Inferior parietal cortex (tissue), 1 donor: ENCODE results near the gene ZNF74.
"Not testable (repeated sequence)": the region's sequence is repeated elsewhere in the genome, so short reads cannot be mapped to it uniquely, and the experiment has no call there.

Experiments
- DNase-seq: peaks from one replicate; pipeline ENCODE4 v3.0.0-alpha.2; 2016; ENCODE audit errors: extremely low spot score

The ZNF74 gene

GRCh38 chr22:20446383-20446970 is 52.5 kb downstream of the ZNF74 start:
- no peak for DNase-seq

- no peak for DNase-seq
Measured at GRCh38 chr22:20448630-20449029, 54.7 kb downstream of the ZNF74 start.

DNA sequence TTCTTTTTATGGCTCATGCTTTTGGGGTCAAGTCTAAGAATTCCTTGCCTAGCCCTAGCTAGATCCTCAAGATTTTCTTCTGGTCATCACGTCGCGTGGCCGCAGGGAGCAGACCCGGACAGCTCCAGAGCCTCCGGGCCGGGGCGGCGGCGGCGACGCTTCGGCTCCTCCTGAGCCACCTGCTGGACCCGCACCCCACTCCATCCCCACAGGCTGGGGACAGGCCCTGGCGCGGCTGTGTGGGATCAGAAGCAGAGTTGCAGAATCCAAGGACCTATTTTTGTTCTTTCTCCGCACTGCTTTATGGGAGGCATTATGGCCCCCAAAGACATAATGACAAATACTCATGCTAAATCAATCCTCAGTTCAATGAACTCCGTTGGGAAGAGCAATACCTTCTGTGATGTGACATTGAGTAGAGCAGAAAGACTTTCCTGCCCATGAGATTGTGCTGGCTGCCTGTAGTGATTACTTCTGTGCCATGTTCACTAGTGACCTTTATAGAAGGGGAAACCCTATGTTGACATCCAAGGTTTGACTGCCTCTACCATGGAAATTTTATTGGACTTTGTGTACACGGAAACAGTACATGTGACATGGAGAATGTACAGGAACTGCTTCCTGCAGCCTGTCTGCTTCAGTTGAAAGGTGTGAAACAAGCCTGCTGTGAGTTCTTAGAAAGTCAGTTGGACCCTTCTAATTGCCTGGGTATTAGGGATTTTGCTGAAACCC is 56.0 kb downstream of the ZNF74 start:
- no peak for DNase-seq

GRCh38 chr22:20450551-20450906 is 56.6 kb downstream of the ZNF74 start:
- no peak for DNase-seq

GRCh38 chr22:20451129-20451778 is 57.3 kb downstream of the ZNF74 start:
- DNase-seq = not testable (repeated sequence)

- no peak for DNase-seq
Measured at GRCh38 chr22:20451920-20452319, 58.0 kb downstream of the ZNF74 start.

DNA sequence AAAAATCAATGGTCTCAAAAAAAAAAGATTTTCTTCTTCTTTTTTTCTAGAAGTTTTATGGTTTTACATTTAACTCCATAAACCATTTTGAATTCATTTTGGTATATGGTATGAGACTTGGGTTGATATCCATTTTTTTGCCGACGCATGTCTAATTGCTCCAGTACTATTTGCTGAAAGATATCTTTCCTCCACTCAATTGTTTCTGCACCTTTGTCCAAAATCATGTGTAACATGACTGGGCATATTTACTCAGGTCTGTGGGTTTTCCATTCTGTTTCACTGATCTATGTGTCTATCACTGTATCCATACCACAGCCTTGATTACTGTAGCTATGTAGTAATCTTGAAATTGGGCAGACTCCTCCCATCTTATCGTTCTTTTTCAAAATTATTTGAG is 59.3 kb downstream of the ZNF74 start:
- no peak for DNase-seq

- DNase-seq = no peak
Measured at GRCh38 chr22:20455709-20456063, 61.7 kb downstream of the ZNF74 start.

DNA sequence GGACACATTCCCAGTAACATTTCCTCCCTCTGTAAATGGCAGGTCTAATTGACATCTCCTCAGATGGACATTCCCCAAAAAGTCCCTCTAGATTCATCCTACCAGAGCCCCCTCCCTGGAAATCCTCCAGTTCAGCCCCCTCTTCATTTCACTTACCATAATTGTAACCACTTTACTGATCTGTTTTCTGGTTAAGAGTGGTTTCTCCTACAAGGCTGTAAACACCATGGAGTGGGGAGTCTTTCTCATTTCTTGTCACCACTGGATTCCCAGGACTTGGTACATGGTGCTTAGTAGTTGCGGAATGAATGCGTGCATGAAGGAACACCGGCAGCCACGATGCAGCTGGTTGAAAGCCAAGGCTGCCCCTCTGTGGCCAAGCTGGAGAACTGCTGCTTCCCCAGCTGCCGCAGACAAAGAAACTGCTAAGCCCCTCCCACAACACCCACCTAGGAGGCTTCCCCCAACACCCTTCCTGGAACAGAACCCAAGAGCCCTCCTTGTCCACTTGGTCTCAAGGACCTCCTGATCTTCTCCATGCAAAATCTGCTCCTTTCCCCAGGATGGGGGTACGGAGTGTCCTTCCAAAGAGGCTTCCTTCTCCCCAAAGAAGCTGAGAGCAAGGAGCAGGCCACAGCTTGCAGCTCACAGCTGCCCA is 62.2 kb downstream of the ZNF74 start:
- peak; percentile 81 for DNase-seq

GRCh38 chr22:20456722-20457076 is 62.7 kb downstream of the ZNF74 start:
- no peak for DNase-seq

DNA sequence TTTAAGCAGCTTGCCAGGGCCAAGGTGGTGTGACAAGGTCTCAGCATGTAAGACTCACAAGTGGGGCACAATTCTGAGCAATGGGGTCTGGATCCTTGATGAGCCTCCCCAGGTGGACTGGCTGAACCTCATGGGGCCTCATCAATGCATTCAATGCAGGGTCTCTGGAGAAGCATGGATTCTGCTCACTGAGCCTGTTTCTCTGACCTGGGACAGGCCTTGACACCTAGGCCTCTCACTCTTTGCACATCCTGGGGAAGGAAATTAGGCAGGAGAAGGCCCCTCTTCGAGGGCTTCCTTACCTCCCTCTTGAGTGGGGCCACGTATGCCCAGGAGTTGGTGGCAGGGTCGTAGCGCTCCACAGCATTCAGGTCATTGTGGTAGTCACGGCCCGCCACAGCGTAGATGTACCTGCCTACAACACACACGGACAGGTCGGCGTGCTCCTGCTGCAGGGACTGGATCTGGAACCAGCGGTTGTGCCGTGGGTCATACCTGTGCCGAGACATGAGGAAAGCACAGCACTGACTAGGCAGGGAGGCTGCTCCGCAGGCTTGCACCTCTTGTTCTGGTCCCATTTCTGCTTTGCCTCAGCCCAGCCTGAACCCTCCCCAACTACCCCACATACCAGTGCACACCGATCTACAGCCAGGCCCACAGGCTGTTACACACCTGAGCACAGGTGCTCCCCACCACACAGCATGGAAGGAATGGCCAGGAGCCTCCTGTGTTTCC is 63.7 kb downstream of the ZNF74 start:
- no peak for DNase-seq
